Activated CD4-positive, alpha-beta T cell treated with anti-CD3 and anti-CD28 coated beads, Interleukin-2, amount 50 U/mL, for 4 hours (primary cell): ENCODE results near the gene TAAR8.
"Not testable (repeated sequence)": the region's sequence is repeated elsewhere in the genome, so short reads cannot be mapped to it uniquely, and the experiment has no call there.

Experiments used
- DNase-seq, 2 experiments: peaks; one replicate each; pipeline ENCODE4 v3.0.0-alpha.2; 2020

TAAR8 gene

DNA sequence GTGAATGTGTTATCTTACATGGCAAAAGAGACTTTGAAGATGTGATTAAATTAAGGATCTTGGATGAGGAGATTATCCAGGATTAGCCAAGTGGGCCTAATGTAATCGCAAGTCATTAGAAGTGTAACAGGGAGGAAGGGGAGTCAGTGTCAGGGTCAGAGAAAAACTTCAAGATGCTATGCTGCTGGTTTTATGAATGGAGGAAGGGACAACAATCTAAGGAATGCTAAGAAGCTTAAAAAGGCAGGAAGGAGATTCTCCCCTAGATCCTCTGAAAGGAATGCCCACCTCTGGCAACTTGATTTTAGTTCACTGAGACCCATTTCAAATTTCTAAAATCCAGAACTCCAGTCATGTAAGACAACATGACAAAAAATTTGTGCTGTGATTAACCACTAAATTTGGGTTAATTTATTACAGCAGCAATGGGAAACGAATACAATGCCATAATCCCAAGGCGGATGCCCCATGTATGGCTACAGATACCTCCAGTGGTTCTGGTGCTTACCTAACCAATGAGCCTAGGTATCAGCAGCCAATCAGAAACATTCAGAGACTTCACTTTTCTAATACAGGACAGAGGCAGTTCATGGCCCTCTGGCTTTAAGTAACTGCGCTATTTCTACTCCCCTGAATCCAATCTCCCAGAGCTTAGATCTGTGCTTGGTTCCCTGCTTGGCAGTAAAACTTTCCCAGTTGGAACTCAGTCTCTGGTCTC lies 3.6 kb upstream of the TAAR8 start:
- DNase-seq, result no peak

GRCh38 chr6:132551214-132551613 lies 1.3 kb upstream of the TAAR8 start:
- no peak for DNase-seq

DNA sequence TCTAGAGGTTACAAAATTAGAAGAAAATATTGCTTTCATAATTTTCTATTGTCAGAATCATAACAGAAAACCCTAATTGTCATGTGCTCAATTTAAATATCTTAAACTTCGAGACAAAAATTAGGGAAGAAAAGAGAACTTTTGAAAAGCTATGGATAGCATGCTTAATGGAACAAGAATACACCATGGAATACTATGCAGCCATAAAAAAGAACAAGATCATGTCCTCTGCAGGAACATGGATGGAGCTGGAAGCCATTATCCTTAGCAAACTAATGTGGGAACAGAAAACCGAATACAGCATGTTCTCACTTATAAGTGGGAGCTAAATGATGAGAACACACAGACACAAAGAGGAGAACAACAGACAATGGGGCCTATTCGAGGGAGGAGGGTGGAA lies 7.6 kb downstream of the TAAR8 start:
- DNase-seq, result not testable (repeated sequence)

- DNase-seq, result no peak
Observed at GRCh38 chr6:132566404-132566803, 13.9 kb downstream of the TAAR8 start.

- DNase-seq, result no peak
Observed at GRCh38 chr6:132567566-132567965, 15.1 kb downstream of the TAAR8 start.

DNA sequence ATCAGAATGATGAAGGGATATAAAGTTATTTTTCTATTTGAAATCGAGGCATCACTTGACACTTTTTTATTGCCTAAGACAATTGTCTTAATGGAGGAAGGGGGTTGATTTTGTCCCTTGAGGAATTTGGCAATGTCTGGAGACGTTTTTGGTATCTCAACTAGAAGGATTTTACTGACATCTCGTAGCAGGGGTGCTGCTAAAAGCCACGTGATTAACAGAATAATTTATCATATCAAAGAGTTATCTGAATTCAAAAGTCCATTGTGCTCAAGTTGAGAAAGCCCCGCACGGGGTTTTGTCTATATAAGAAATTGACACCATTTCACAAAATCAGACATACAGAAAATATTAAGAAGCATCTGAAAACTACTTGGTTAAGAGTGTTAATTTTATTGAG lies 16.1 kb downstream of the TAAR8 start:
- DNase-seq, result no peak

- no peak for DNase-seq
Observed at GRCh38 chr6:132569170-132569569, 16.7 kb downstream of the TAAR8 start.

- DNase-seq, result no peak
Observed at GRCh38 chr6:132570221-132570777, 17.8 kb downstream of the TAAR8 start, which contains the start of gene TAAR6. Gene TAAR6 (plus strand): TSS chr6:132570322. CDS start chr6:132570322, 0 bp downstream.

DNA sequence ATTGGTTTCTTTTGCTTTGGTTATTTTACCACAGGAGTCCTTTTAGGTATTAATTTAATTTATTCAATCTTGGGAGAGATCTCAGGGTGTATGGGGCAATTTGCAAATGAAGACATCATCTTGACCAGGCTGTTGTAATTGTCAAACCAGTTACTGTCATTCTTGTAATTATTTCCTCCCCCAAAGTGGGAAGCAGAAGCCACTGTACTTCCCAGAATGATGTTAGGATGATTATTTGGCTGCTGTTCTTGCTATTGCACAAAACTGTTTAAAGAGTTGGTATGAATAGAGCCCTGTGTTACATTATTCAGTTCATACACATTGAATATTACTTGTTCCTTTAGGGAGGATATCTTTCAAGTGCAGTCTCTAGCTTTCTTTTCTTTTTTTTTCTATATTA lies 19.3 kb downstream of the TAAR8 start:
- no peak for DNase-seq

GRCh38 chr6:132584698-132585097 lies 32.2 kb downstream of the TAAR8 start:
- DNase-seq, result no peak

DNA sequence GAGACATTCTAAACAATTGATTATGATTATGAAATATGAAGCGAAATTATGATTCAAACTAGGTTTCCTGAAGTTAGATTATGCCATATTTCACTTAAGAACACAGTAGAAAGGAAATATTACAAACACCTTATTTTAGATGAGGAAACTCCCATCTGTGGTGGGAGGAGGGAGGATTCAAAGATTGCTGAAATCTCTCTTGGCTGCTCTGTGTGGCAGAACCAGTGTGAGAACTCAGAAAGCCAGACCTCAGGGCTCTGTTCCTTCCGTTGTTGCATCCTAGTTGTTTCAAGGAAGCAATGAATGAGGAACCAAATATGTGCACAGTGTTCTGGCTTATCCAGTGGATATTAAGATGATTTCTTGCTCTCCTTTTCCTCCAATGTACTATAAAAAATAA lies 35.0 kb downstream of the TAAR8 start:
- no peak for DNase-seq

- no peak for DNase-seq
Observed at GRCh38 chr6:132589454-132589853, 37.0 kb downstream of the TAAR8 start, which contains the start of gene TAAR5. Gene TAAR5 (minus strand): TSS chr6:132589741. CDS start chr6:132589686, 55 bp downstream.

DNA sequence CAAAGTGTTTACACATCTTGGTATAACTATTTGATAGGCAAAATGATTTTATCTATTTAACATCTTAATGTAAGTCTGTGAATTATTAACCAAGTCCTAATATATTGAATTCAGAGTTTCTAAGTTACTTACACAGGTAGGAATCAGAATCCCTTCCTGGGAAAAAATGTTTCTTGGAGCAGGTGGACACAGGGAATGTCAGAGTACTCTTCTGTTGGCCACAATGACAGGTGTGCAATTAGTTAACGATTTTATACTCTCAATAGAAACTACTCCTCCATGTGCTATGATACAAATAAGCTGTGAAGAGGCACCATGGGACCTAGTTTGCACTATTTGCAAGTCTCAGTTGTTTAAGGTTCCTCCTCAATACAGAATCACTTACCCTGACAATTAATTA lies 37.9 kb downstream of the TAAR8 start:
- no peak for DNase-seq

GRCh38 chr6:132592855-132593254 lies 40.4 kb downstream of the TAAR8 start:
- DNase-seq, result no peak

DNA sequence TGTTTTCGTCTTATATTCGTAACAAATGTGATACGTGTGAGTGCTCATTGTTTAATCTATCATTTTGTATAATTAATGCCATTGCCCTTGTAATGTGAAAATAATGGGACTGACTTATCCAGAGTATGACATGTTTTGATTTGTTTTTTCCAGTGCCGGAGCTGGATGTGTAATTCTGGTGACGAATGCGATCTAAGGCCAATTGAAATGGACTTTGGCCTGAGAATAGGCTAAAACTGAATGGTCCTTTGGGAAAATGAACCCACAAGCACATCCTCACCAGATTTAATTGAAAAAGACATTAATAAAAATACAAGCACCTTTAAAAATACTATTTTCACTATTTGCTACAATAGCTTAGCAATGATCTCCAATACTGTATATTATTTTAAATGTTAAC lies 43.7 kb downstream of the TAAR8 start:
- DNase-seq, result no peak

DNA sequence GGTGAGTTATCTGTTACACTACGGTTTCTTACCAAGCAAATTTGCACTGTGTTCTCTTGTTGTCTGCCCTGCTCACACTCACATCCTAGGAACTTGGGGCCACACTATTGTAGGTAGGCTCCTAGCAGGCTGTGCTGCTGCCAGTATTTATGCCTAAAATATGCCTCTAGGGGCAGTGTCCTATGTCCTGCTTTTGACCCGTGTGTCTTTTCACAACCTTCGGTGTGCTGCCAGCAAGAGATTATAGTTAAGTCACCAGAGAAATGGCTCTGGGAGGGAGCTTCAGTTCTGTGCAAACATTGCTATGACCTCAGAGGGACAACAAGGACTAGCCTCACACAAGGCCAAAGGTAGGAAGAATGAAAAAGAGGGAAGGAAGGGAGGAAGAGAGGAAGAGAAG lies 46.0 kb downstream of the TAAR8 start:
- DNase-seq, result no peak

GRCh38 chr6:132600900-132601299 lies 48.4 kb downstream of the TAAR8 start:
- DNase-seq, result not testable (repeated sequence)
